IMR-90 (cell line): ENCODE results near the gene LRFN2. TPM values are rescaled to one million over a fixed set of nuclear protein-coding genes. Genes with fewer than 3 reads are reported as not detected.

Source experiments
- ATAC-seq: fragments of 200-7000 bp; cut with Tn5 transposase; 2 replicates; pipeline ENCODE4 v1.9.1; 2020; ENCODE audit warnings: low read depth, mild to moderate bottlenecking, moderate library complexity
- BruUV-seq: library from RNA; stranded (reverse); fragments of 400-500 nt; replicated peaks from 2 replicates; lab custom pipeline; 2021; lab: Mats Ljungman, UMichigan
- CTCF ChIA-PET: fragments of 300-600 bp; formaldehyde crosslinking; extraction: SDS; loops from one replicate; lab custom pipeline; 2021; ENCODE audit warnings: antibody characterized with exemption; lab: Yijun Ruan, JAX
- POLR2A ChIA-PET: fragments of 300-600 bp; sonication (Branson Sonifier 250); formaldehyde crosslinking; loops from one replicate; lab custom pipeline; 2022; ENCODE audit warnings: antibody characterized with exemption; ENCODE audit not compliant: unreplicated experiment; lab: Charles Lee
- DNase-seq: peaks from one replicate; pipeline ENCODE4 v3.0.0; 2013
- H2AFZ ChIP-seq: replicated peaks from 2 replicates; pipeline ENCODE3; 2013; ENCODE audit warnings: low read length, mild to moderate bottlenecking; ENCODE audit not compliant: poor library complexity
- H2AK5ac ChIP-seq: 2 replicates; pipeline ENCODE4 v1.6.1; 2013; ENCODE audit warnings: low read depth, low read length, inconsistent platforms
- H2AK9ac ChIP-seq: replicated peaks from 2 replicates; pipeline ENCODE3; 2013; ENCODE audit warnings: mild to moderate bottlenecking, low read depth, low read length, moderate library complexity; ENCODE audit not compliant: poor library complexity
- H2BK120ac ChIP-seq: 2 replicates; pipeline ENCODE4 v1.6.1; 2013; ENCODE audit warnings: low read depth, low read length, inconsistent platforms
- H2BK15ac ChIP-seq: 3 replicates; pipeline ENCODE4 v1.6.1; 2013; ENCODE audit warnings: low read depth, low read length, inconsistent platforms
- H2BK20ac ChIP-seq: 2 replicates; pipeline ENCODE4 v1.6.1; 2013; ENCODE audit warnings: low read depth, mild to moderate bottlenecking, inconsistent platforms, low read length, moderate library complexity
- H2BK5ac ChIP-seq: 2 replicates; pipeline ENCODE4 v1.6.1; 2013; ENCODE audit warnings: mild to moderate bottlenecking, low read depth, low read length, inconsistent platforms; ENCODE audit not compliant: poor library complexity, severe bottlenecking
- H3K14ac ChIP-seq: replicated peaks from 2 replicates; pipeline ENCODE4 v1.6.1; 2013; ENCODE audit warnings: low read depth, low read length, inconsistent platforms
- H3K18ac ChIP-seq: 2 replicates; pipeline ENCODE4 v1.6.1; 2013; ENCODE audit warnings: low read depth, low read length, control low read depth
- H3K23ac ChIP-seq: 2 replicates; pipeline ENCODE4 v1.6.1; 2013; ENCODE audit warnings: low read depth, low read length, inconsistent platforms
- H3K27ac ChIP-seq: 2 replicates; pipeline ENCODE4 v1.5.1; 2013; ENCODE audit warnings: mild to moderate bottlenecking, control low read depth, low read length; ENCODE audit not compliant: insufficient read depth
- H3K27me3 ChIP-seq: 2 replicates; pipeline ENCODE4 v1.6.1; 2013; ENCODE audit warnings: low read length; ENCODE audit not compliant: control insufficient read depth, insufficient read depth
- H3K36me3 ChIP-seq: 2 replicates; pipeline ENCODE4 v1.6.1; 2013; ENCODE audit warnings: low read length, mixed read lengths; ENCODE audit not compliant: control insufficient read depth, insufficient read depth
- H3K4ac ChIP-seq: 2 replicates; pipeline ENCODE4 v1.6.1; 2013; ENCODE audit warnings: low read depth, low read length, inconsistent platforms
- H3K4me1 ChIP-seq: 2 replicates; pipeline ENCODE4 v1.6.1; 2013; ENCODE audit warnings: low read length, mixed read lengths; ENCODE audit not compliant: control insufficient read depth, insufficient read depth
- H3K4me2 ChIP-seq: 2 replicates; pipeline ENCODE4 v1.6.1; 2013; ENCODE audit warnings: low read depth, mild to moderate bottlenecking, control low read depth, low read length, moderate library complexity
- H3K4me3 ChIP-seq: 2 replicates; pipeline ENCODE4 v1.5.1; 2013; ENCODE audit warnings: low read depth, mild to moderate bottlenecking, control low read depth, low read length, moderate library complexity; ENCODE audit not compliant: insufficient read depth
- H3K56ac ChIP-seq: 2 replicates; pipeline ENCODE4 v1.6.1; 2013; ENCODE audit warnings: low read length, inconsistent platforms; ENCODE audit not compliant: insufficient read depth; ENCODE audit errors: extremely low read depth
- H3K79me1 ChIP-seq, 2 experiments: 2 replicates each; pipeline ENCODE4 v1.6.1; 2013; ENCODE audit warnings: low read length in 2 of 2, inconsistent platforms in 1 of 2, low read depth in 1 of 2
- H3K9ac ChIP-seq: 2 replicates; pipeline ENCODE4 v1.6.1; 2013; ENCODE audit warnings: low read depth, low read length, control low read depth
- H3K9me1 ChIP-seq: 2 replicates; pipeline ENCODE4 v1.6.1; 2013; ENCODE audit warnings: low read length, inconsistent platforms; ENCODE audit not compliant: insufficient read depth
- H3K9me3 ChIP-seq: 2 replicates; pipeline ENCODE4 v1.6.1; 2013; ENCODE audit warnings: low read length; ENCODE audit not compliant: control insufficient read depth, insufficient read depth
- H4K20me1 ChIP-seq: 2 replicates; pipeline ENCODE4 v1.6.1; 2013; ENCODE audit warnings: low read length, inconsistent platforms; ENCODE audit not compliant: insufficient read depth
- H4K5ac ChIP-seq: 2 replicates; pipeline ENCODE4 v1.6.1; 2013; ENCODE audit warnings: mild to moderate bottlenecking, low read depth, low read length, control low read depth
- H4K8ac ChIP-seq, 2 experiments: 2 replicates each; pipeline ENCODE4 v1.6.1; 2013; ENCODE audit warnings: low read depth in 2 of 2, low read length in 2 of 2, control low read depth in 1 of 2, inconsistent platforms in 1 of 2
- H4K91ac ChIP-seq: 2 replicates; pipeline ENCODE4 v1.6.1; 2013; ENCODE audit warnings: low read depth, low read length, inconsistent platforms; ENCODE audit not compliant: insufficient read depth
- BHLHE40 ChIP-seq: fragments of 150-350 bp; IDR thresholded peaks from 2 replicates; pipeline ENCODE4 v1.6.1; 2016; ENCODE audit warnings: mild to moderate bottlenecking, low read depth, low read length
- CEBPB ChIP-seq: IDR thresholded peaks from 2 replicates; pipeline ENCODE4 v1.6.1; 2012; ENCODE audit warnings: low read depth, low read length, improper control_type of control experiment
- CHD1 ChIP-seq: IDR thresholded peaks from 2 replicates; pipeline ENCODE4 v1.6.1; 2012; ENCODE audit warnings: low read depth, low read length, improper control_type of control experiment
- FOS ChIP-seq: fragments of 150-350 bp; IDR thresholded peaks from 2 replicates; pipeline ENCODE4 v1.6.1; 2016; ENCODE audit warnings: low read depth, low read length
- MAZ ChIP-seq: IDR thresholded peaks from 2 replicates; pipeline ENCODE4 v1.6.1; 2012; ENCODE audit warnings: low read depth, mild to moderate bottlenecking, low read length, improper control_type of control experiment, moderate library complexity, borderline replicate concordance
- MXI1 ChIP-seq: IDR thresholded peaks from 2 replicates; pipeline ENCODE4 v1.6.1; 2012; ENCODE audit warnings: low read depth, mild to moderate bottlenecking, low read length, moderate library complexity, borderline replicate concordance
- NFE2L2 ChIP-seq: fragments of 150-350 bp; IDR thresholded peaks from 2 replicates; pipeline ENCODE4 v1.6.1; 2016; ENCODE audit warnings: low read depth, mild to moderate bottlenecking, low read length
- RAD21 ChIP-seq: IDR thresholded peaks from 2 replicates; pipeline ENCODE4 v1.6.1; 2012; ENCODE audit warnings: low read length, improper control_type of control experiment
- RCOR1 ChIP-seq: IDR thresholded peaks from 2 replicates; pipeline ENCODE4 v1.6.1; 2012; ENCODE audit warnings: mild to moderate bottlenecking, low read length, improper control_type of control experiment; ENCODE audit not compliant: insufficient replicate concordance
- RFX5 ChIP-seq: IDR thresholded peaks from 2 replicates; pipeline ENCODE4 v1.8.0; 2012; ENCODE audit warnings: low read depth, mild to moderate bottlenecking, low read length, moderate library complexity
- SMC3 ChIP-seq: fragments of 150-350 bp; IDR thresholded peaks from 2 replicates; pipeline ENCODE4 v1.6.1; 2016; ENCODE audit warnings: low read depth, mild to moderate bottlenecking, antibody characterized with exemption, low read length, moderate library complexity
- USF2 ChIP-seq: fragments of 150-350 bp; IDR thresholded peaks from 2 replicates; pipeline ENCODE4 v1.6.1; 2017; ENCODE audit warnings: mild to moderate bottlenecking, antibody characterized with exemption, low read length, low read depth
- WGBS, 2 experiments: methylation state at CpG; one replicate each; pipeline versions ENCODE4 v1.1.5 to v1.1.7; 2013; ENCODE audit warnings: missing lambda C conversion rate in 2 of 2; ENCODE audit not compliant: insufficient read length in 1 of 2; ENCODE audit errors: extremely low coverage in 2 of 2; 5-methylcytosine and 5-hydroxymethylcytosine counted together
- dilution Hi-C: fragments of 300-500 bp; cut with HindIII; formaldehyde crosslinking; loops from one replicate; pipeline ENCODE4 v1.14.3; 2018; ENCODE audit warnings: low sequenced_read_pairs; ENCODE audit not compliant: unreplicated experiment
- in situ Hi-C: fragments of 300-500 bp; cut with MboI; formaldehyde crosslinking; loops from 3 replicates; pipeline ENCODE4 v1.14.3; 2019; ENCODE audit warnings: low sequenced_read_pairs, inconsistent platforms, mixed read lengths
- intact Hi-C: fragments of 100-400 bp; cut with micrococcal nuclease; formaldehyde crosslinking; loops from 2 replicates; pipeline ENCODE4 v1.10.0; 2022
- polyA plus RNA-seq, 3 experiments: library from polyadenylated mRNA; depleted of rRNA; stranded (reverse); fragments of >200 nt; gene quantifications; 2 replicates each; pipeline ENCODE4 v1.2.3, GENCODE V29; 2012; ENCODE audit warnings: low replicate concordance in 1 of 3
- total RNA-seq: library from RNA; depleted of rRNA; stranded (reverse); fragments of >200 nt; gene quantifications from 2 replicates; pipeline ENCODE4 v1.2.3, GENCODE V29; 2012
- TF ChIP-seq, protein P1 (sequence below): conservative IDR thresholded peaks from 2 replicates; pipeline ENCODE4 v1.5.1; 2012; ENCODE audit warnings: mild to moderate bottlenecking, low read depth, low read length, improper control_type of control experiment

Gene LRFN2
- total and polyA plus RNA-seq, 2 of the 4 experiments (the other 2 are of a cell fraction), result not detected

- no peak overlapping the region for H2BK5ac ChIP-seq
- no peak overlapping the region for H3K27ac ChIP-seq
- H3K4ac ChIP-seq, result no peak overlapping the region
- dilution Hi-C loops, result no loop called here
- ChIA-PET CTCF (no interaction called here), POLR2A (no interaction called here)
- intact Hi-C loops, result no loop called here
- in situ Hi-C loops, result no loop called here
- no peaks in the 10 kb centered on the region for H3K36me3 ChIP-seq
- no peak overlapping the region for H2AK9ac ChIP-seq
- ATAC-seq (no peak), DNase-seq (no peak)
- H3K18ac ChIP-seq, result no peak overlapping the region
- TF ChIP-seq RFX5 (no peak), CEBPB (no peak), MXI1 (no peak), RAD21 (no peak), MAZ (no peak), SMC3 (no peak), USF2 (no peak), FOS (no peak), NFE2L2 (no peak), RCOR1 (no peak), CHD1 (no peak), BHLHE40 (no peak)
- TF ChIP-seq, protein P1, sequence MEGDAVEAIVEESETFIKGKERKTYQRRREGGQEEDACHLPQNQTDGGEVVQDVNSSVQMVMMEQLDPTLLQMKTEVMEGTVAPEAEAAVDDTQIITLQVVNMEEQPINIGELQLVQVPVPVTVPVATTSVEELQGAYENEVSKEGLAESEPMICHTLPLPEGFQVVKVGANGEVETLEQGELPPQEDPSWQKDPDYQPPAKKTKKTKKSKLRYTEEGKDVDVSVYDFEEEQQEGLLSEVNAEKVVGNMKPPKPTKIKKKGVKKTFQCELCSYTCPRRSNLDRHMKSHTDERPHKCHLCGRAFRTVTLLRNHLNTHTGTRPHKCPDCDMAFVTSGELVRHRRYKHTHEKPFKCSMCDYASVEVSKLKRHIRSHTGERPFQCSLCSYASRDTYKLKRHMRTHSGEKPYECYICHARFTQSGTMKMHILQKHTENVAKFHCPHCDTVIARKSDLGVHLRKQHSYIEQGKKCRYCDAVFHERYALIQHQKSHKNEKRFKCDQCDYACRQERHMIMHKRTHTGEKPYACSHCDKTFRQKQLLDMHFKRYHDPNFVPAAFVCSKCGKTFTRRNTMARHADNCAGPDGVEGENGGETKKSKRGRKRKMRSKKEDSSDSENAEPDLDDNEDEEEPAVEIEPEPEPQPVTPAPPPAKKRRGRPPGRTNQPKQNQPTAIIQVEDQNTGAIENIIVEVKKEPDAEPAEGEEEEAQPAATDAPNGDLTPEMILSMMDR, result no peak
- no CpG with 5 or more reads among the region's 8 CpGs for WGBS, 2 experiments
- H3K56ac ChIP-seq, result no peak overlapping the region
- no peak overlapping the region for H3K4me3 ChIP-seq
- H4K91ac ChIP-seq, result no peak overlapping the region
- H2BK120ac ChIP-seq, result no peak overlapping the region
- H2AFZ ChIP-seq, result no peak overlapping the region
- H3K14ac ChIP-seq, result no peak overlapping the region
- H2BK15ac ChIP-seq, result no peak overlapping the region
- H3K4me1 ChIP-seq, result no peaks in the 10 kb centered on the region
- H2AK5ac ChIP-seq, result no peak overlapping the region
- H3K27me3 ChIP-seq, result no peaks in the 10 kb centered on the region
- H3K9me1 ChIP-seq, result no peaks in the 10 kb centered on the region
- no peak overlapping the region for H3K4me2 ChIP-seq
- H2BK20ac ChIP-seq, result no peak overlapping the region
- no peak overlapping the region for H4K5ac ChIP-seq
- H3K9me3 ChIP-seq, result no peaks in the 10 kb centered on the region
- H4K20me1 ChIP-seq, result no peaks in the 10 kb centered on the region
- H3K9ac ChIP-seq, result no peak overlapping the region
- H3K79me1 ChIP-seq, result no peaks in the 10 kb centered on the region
- no TSS peak for BruUV-seq
- H3K23ac ChIP-seq, result no peak overlapping the region
- H4K8ac ChIP-seq, result no peak overlapping the region
Measured at GRCh38 chr6:40436685-40437604, 150.2 kb downstream of the LRFN2 start.
